GDM1 (cell line): ENCODE data around the gene TMEM128.
"Not testable (repeated sequence)": the region's sequence is repeated elsewhere in the genome, so short reads cannot be mapped to it uniquely, and the experiment has no call there.

Experiments
- DNase-seq: peaks from one replicate; lab custom pipeline; 2025; lab: John Stamatoyannopoulos, UW

TMEM128 gene

DNA sequence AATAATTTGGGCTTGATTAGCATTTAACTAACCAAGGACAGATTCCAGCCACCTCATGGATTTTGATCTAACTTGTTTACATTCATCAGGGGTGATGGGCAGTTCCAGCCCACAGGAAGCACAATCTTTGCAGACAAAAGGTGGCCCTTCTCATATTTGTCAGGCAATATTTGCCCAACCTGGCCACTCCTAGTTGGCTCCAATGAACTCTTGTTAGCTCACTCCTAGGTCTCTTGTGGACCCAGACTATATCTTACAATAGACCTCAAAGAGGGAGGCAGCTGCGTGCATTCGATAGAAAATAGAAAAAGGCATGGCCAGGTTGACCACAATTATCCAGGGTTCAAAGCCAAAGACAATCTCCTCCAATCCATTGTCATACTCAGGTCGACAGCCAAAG is 59.5 kb downstream of the TMEM128 start:
- DNase-seq, result not testable (repeated sequence)
